Spleen (tissue), 7 donors: Measurements from ENCODE around the gene CALN1.

ENCODE experiments used
- POLR2A ChIP-seq, 3 donors: fragments of 450-650 bp; IDR thresholded peaks; one replicate each; pipeline ENCODE4 v1.5.1; 2017; ENCODE audit warnings: antibody characterized with exemption in 3 of 3, mild to moderate bottlenecking in 1 of 3
- TF ChIP-seq, protein P1 (sequence below), 11 experiments: fragments of 200-600 bp in 7 of 11; fragments of 450-650 bp in 4 of 11; sonication (generic) in 4 of 11; IDR thresholded peaks in 8 of 11; conservative IDR thresholded peaks in 3 of 11; 1 replicate in 7 of 11; 2 replicates in 4 of 11; pipeline versions ENCODE4 v1.4.0 to v1.8.0; 2016 to 2021; ENCODE audit warnings: antibody characterized with exemption in 11 of 11, inconsistent platforms in 4 of 11, mild to moderate bottlenecking in 1 of 11
- donor health status: DM: no; HTN: no; CAD: no; lungs with moderate emphysema.
- donor health status: DM: no; HTN: no; CAD: no.
- donor health status: DM: no; HTN: no; CAD: no.

DNA sequence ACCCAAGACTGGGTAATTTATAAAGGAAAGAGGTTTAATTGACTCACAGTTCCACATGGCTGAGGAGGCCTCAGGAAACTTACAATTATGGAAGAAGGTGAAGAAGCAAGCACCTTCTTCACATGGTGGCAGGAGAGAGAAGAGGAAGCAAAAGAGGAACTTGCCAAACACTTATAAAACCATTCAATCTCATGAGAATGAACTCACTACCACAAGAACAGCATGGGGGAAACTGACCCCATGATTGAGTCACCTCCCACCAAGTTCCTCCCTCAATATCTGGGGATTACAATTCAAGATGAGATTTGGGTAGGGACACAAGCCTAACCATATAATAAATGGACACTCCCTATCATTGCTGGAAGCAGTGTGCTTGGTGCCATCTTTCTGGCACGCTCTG lies 506.3 kb downstream of the CALN1 start:
- TF ChIP-seq, protein P1, sequence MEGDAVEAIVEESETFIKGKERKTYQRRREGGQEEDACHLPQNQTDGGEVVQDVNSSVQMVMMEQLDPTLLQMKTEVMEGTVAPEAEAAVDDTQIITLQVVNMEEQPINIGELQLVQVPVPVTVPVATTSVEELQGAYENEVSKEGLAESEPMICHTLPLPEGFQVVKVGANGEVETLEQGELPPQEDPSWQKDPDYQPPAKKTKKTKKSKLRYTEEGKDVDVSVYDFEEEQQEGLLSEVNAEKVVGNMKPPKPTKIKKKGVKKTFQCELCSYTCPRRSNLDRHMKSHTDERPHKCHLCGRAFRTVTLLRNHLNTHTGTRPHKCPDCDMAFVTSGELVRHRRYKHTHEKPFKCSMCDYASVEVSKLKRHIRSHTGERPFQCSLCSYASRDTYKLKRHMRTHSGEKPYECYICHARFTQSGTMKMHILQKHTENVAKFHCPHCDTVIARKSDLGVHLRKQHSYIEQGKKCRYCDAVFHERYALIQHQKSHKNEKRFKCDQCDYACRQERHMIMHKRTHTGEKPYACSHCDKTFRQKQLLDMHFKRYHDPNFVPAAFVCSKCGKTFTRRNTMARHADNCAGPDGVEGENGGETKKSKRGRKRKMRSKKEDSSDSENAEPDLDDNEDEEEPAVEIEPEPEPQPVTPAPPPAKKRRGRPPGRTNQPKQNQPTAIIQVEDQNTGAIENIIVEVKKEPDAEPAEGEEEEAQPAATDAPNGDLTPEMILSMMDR (IDR thresholded peaks at IDR 0.05 in 8 of 11, conservative IDR thresholded peaks at IDR 0.05 in 3 of 11), result no peak
- TF ChIP-seq POLR2A (IDR thresholded peaks at IDR 0.05), result no peak
